OCI-LY3 (cell line): ENCODE results near the gene ZBTB7C.

Experiments used
- H2AFZ ChIP-seq: fragments of 200-600, 300-600 bp; shearing (Covaris generic); 2 replicates; pipeline ENCODE4 v1.6.0; 2014; ENCODE audit warnings: antibody characterized with exemption, low read depth, low read length
- H3K27ac ChIP-seq: fragments of 200-600, 300-600 bp; sonication (generic); 2 replicates; pipeline ENCODE4 v1.5.1; 2014; ENCODE audit warnings: mild to moderate bottlenecking, low read length, moderate library complexity, mixed read lengths
- H3K27me3 ChIP-seq: fragments of 200-600, 300-600 bp; sonication (generic); 2 replicates; pipeline ENCODE4 v1.6.1; 2014; ENCODE audit warnings: low read depth, low read length, mixed read lengths
- H3K36me3 ChIP-seq: fragments of 200-600, 300-600 bp; sonication (generic); replicated peaks from 2 replicates; pipeline ENCODE3; 2014; ENCODE audit warnings: low read depth, low read length, mixed read lengths
- H3K4me1 ChIP-seq: fragments of 300-600, 200-600 bp; sonication (generic); 2 replicates; pipeline ENCODE4 v1.6.1; 2014; ENCODE audit warnings: low read length, mixed read lengths
- H3K4me2 ChIP-seq: fragments of 200-600, 300-600 bp; sonication (generic); 2 replicates; pipeline ENCODE4 v1.6.1; 2014; ENCODE audit warnings: low read length, mixed read lengths
- H3K4me3 ChIP-seq: fragments of 300-600, 200-600 bp; sonication (generic); 2 replicates; pipeline ENCODE4 v1.5.1; 2014; ENCODE audit warnings: antibody characterized with exemption, mild to moderate bottlenecking, low read length, moderate library complexity
- H3K79me2 ChIP-seq: fragments of 300-600, 200-600 bp; shearing (Covaris generic); 2 replicates; pipeline ENCODE4 v1.6.1; 2014; ENCODE audit warnings: mild to moderate bottlenecking, low read length, mixed read lengths
- H3K9ac ChIP-seq: fragments of 300-600, 200-600 bp; shearing (Covaris generic); 2 replicates; pipeline ENCODE4 v1.6.0; 2014; ENCODE audit warnings: mild to moderate bottlenecking, low read length, moderate library complexity
- H3K9me3 ChIP-seq: fragments of 200-600, 300-600 bp; shearing (Covaris generic); 2 replicates; pipeline ENCODE4 v1.6.1; 2014; ENCODE audit warnings: low read length, mixed read lengths; ENCODE audit not compliant: insufficient read depth
- H4K20me1 ChIP-seq: fragments of 200-600, 300-600 bp; sonication (generic); 2 replicates; pipeline ENCODE4 v1.6.1; 2016; ENCODE audit warnings: low read length, mixed read lengths; ENCODE audit not compliant: insufficient read depth
- CTCF ChIP-seq: fragments of 200-600, 300-600 bp; sonication (generic); IDR thresholded peaks from 2 replicates; pipeline ENCODE4 v1.5.1; 2014; ENCODE audit warnings: antibody characterized with exemption, low read length, low read depth
- EZH2phosphoT487 ChIP-seq: fragments of 200-600 bp; shearing (Covaris generic); IDR thresholded peaks from 2 replicates; pipeline ENCODE4 v1.6.1; 2018; ENCODE audit warnings: antibody characterized with exemption, mixed run types, low read depth

Gene ZBTB7C

GRCh38 chr18:48172226-48173006 lies 236.8 kb downstream of the ZBTB7C start:
- no peaks in the 10 kb centered on the region for H3K4me1 ChIP-seq
- TF ChIP-seq CTCF (no peak), EZH2phosphoT487 (no peak)
- H2AFZ ChIP-seq, result no peak overlapping the region
- H3K79me2 ChIP-seq, result no peaks in the 10 kb centered on the region
- no peaks in the 10 kb centered on the region for H3K9me3 ChIP-seq
- peaks cover 38% of the 10 kb centered on the region for H3K27me3 ChIP-seq
- no peak overlapping the region for H3K4me2 ChIP-seq
- H3K9ac ChIP-seq, result no peak overlapping the region
- H4K20me1 ChIP-seq, result no peaks in the 10 kb centered on the region
- H3K27ac ChIP-seq, result no peak overlapping the region
- H3K36me3 ChIP-seq, result no peaks in the 10 kb centered on the region
- H3K4me3 ChIP-seq, result no peak overlapping the region

- H3K4me3 ChIP-seq, result no peak overlapping the region
- H3K27me3 ChIP-seq, result peaks cover 45% of the 10 kb centered on the region
- H3K36me3 ChIP-seq, result no peaks in the 10 kb centered on the region
- H3K4me1 ChIP-seq, result no peaks in the 10 kb centered on the region
- no peak for TF ChIP-seq EZH2phosphoT487
- TF ChIP-seq CTCF, result no peak
- H3K27ac ChIP-seq, result no peak overlapping the region
- H3K4me2 ChIP-seq, result no peak overlapping the region
- no peaks in the 10 kb centered on the region for H3K79me2 ChIP-seq
- no peak overlapping the region for H2AFZ ChIP-seq
- no peaks in the 10 kb centered on the region for H3K9me3 ChIP-seq
- H4K20me1 ChIP-seq, result no peaks in the 10 kb centered on the region
- no peak overlapping the region for H3K9ac ChIP-seq
Observed at GRCh38 chr18:48171490-48172188, 237.5 kb downstream of the ZBTB7C start.

- Histone ChIP-seq H3K4me1 (no peaks in the 10 kb centered on the region), H3K27ac (no peak overlapping the region), H3K36me3 (no peaks in the 10 kb centered on the region), H2AFZ (no peak overlapping the region), H3K27me3 (peaks cover 45% of the 10 kb centered on the region), H4K20me1 (no peaks in the 10 kb centered on the region), H3K4me2 (no peak overlapping the region), H3K9ac (no peak overlapping the region), H3K79me2 (no peaks in the 10 kb centered on the region), H3K4me3 (no peak overlapping the region), H3K9me3 (no peaks in the 10 kb centered on the region)
- no peak for TF ChIP-seq CTCF
- no peak for TF ChIP-seq EZH2phosphoT487
Observed at GRCh38 chr18:48170651-48171050, 238.5 kb downstream of the ZBTB7C start.

GRCh38 chr18:48168861-48169260 lies 240.3 kb downstream of the ZBTB7C start:
- Histone ChIP-seq H3K4me2 (no peak overlapping the region), H3K4me1 (no peaks in the 10 kb centered on the region), H3K9ac (no peak overlapping the region)

More at GRCh38 chr18:48168861-48169260, 240.3 kb downstream of the ZBTB7C start:
- no peaks in the 10 kb centered on the region for H3K9me3 ChIP-seq
- no peak overlapping the region for H3K4me3 ChIP-seq
- no peaks in the 10 kb centered on the region for H4K20me1 ChIP-seq
- TF ChIP-seq EZH2phosphoT487 (no peak), CTCF (no peak)
- H3K36me3 ChIP-seq, result no peaks in the 10 kb centered on the region
- no peak overlapping the region for H3K27ac ChIP-seq
- no peak overlapping the region for H2AFZ ChIP-seq
- H3K79me2 ChIP-seq, result no peaks in the 10 kb centered on the region
- H3K27me3 ChIP-seq, result peaks cover 55% of the 10 kb centered on the region
